Ectodermal cell (in vitro differentiated cells): ENCODE results near the gene PDK1.

ENCODE experiments used
- H3K27ac ChIP-seq: 2 replicates; pipeline ENCODE4 v1.7.0; 2013; ENCODE audit warnings: mild to moderate bottlenecking, low read depth, low read length; ENCODE audit not compliant: insufficient read depth, poor library complexity, severe bottlenecking
- H3K27me3 ChIP-seq: 2 replicates; pipeline ENCODE4 v1.7.0; 2013; ENCODE audit warnings: mild to moderate bottlenecking, low read length; ENCODE audit not compliant: insufficient read depth, control insufficient read depth, poor library complexity, severe bottlenecking
- H3K36me3 ChIP-seq: one replicate; pipeline ENCODE4 v1.7.0; 2013; ENCODE audit warnings: low read length; ENCODE audit not compliant: control insufficient read depth, insufficient read depth
- H3K4me1 ChIP-seq: one replicate; pipeline ENCODE4 v1.7.0; 2013; ENCODE audit warnings: low read length; ENCODE audit not compliant: control insufficient read depth, insufficient read depth
- H3K4me3 ChIP-seq: 2 replicates; pipeline ENCODE4 v1.7.0; 2013; ENCODE audit warnings: low read depth, low read length, control low read depth; ENCODE audit not compliant: insufficient read depth
- H3K9me3 ChIP-seq: 2 replicates; pipeline ENCODE4 v1.7.0; 2013; ENCODE audit warnings: mild to moderate bottlenecking, low read length, moderate library complexity; ENCODE audit not compliant: control insufficient read depth
- WGBS, 2 experiments: methylation state at CpG; one replicate each; pipeline ENCODE4 v1.1.7; 2013; ENCODE audit warnings: missing lambda C conversion rate in 2 of 2; 5-methylcytosine and 5-hydroxymethylcytosine counted together

The PDK1 gene

DNA sequence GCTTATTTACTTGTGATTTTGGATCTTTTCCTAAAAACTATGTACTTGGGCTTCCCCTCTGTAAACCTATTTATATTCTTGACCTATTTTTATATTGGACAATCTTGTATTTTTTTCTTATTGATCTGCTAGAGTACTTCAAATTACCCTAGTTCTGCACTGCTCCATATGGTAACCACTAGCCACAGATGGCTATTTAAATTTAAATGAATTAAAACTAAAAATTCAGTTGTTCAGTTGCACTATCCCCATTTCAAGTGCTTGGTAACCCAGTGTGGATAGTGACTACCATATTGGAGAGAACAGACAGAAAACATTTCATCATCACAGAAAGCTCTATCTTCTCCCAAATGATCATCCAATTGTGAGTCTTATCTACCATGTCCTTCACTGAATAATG is 74.3 kb downstream of the PDK1 start:
- no peak overlapping the region for H3K4me3 ChIP-seq
- no peaks in the 10 kb centered on the region for H3K4me1 ChIP-seq
- H3K36me3 ChIP-seq = no peaks in the 10 kb centered on the region
- H3K27ac ChIP-seq = no peak overlapping the region
- no peaks in the 10 kb centered on the region for H3K27me3 ChIP-seq
- no peaks in the 10 kb centered on the region for H3K9me3 ChIP-seq

GRCh38 chr2:172634477-172634876 is 78.6 kb downstream of the PDK1 start:
- H3K4me3 ChIP-seq = no peak overlapping the region
- no peaks in the 10 kb centered on the region for H3K4me1 ChIP-seq
- 86 to 96% methylated on average over 3 of the region's 3 CpGs for WGBS, 2 experiments
- H3K9me3 ChIP-seq = no peaks in the 10 kb centered on the region
- H3K27ac ChIP-seq = no peak overlapping the region
- H3K36me3 ChIP-seq = no peaks in the 10 kb centered on the region
- H3K27me3 ChIP-seq = no peaks in the 10 kb centered on the region

GRCh38 chr2:172635548-172635947 is 79.7 kb downstream of the PDK1 start:
- 82 to 85% methylated on average over 5 of the region's 5 CpGs for WGBS, 2 experiments
- Histone ChIP-seq H3K27ac (no peak overlapping the region), H3K27me3 (no peaks in the 10 kb centered on the region), H3K36me3 (no peaks in the 10 kb centered on the region), H3K4me3 (no peak overlapping the region), H3K9me3 (no peaks in the 10 kb centered on the region), H3K4me1 (no peaks in the 10 kb centered on the region)

DNA sequence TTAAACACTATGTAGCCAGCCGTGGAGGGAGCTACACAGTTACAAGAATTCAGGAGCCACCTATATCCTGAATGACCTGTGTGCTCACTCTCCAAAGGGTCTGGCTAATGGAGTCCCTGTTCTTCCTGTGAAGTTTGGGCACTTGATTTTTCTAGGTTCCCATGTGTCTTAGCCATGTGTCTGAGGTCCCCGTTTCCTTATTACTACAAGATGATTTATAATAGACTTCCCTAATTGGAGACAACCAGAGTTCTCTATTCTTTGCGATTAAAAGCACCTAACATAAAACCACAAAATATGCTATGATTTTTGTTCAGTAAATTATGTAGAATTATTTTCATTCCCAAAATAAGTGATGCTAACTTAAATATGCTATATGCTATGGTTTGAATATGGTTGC is 83.4 kb downstream of the PDK1 start:
- Histone ChIP-seq H3K4me1 (no peaks in the 10 kb centered on the region), H3K27me3 (no peaks in the 10 kb centered on the region), H3K36me3 (no peaks in the 10 kb centered on the region), H3K27ac (no peak overlapping the region), H3K4me3 (no peak overlapping the region), H3K9me3 (no peaks in the 10 kb centered on the region)
- 91 to 100% methylated on average over 2 of the region's 3 CpGs for WGBS, 2 experiments

- Histone ChIP-seq H3K36me3 (no peaks in the 10 kb centered on the region), H3K27me3 (no peaks in the 10 kb centered on the region), H3K4me3 (no peak overlapping the region), H3K27ac (no peak overlapping the region), H3K9me3 (no peaks in the 10 kb centered on the region), H3K4me1 (no peaks in the 10 kb centered on the region)
- WGBS, 2 experiments = 97 to 99% methylated on average over 2 of the region's 2 CpGs
Measured at GRCh38 chr2:172639823-172640222, 83.9 kb downstream of the PDK1 start.

DNA sequence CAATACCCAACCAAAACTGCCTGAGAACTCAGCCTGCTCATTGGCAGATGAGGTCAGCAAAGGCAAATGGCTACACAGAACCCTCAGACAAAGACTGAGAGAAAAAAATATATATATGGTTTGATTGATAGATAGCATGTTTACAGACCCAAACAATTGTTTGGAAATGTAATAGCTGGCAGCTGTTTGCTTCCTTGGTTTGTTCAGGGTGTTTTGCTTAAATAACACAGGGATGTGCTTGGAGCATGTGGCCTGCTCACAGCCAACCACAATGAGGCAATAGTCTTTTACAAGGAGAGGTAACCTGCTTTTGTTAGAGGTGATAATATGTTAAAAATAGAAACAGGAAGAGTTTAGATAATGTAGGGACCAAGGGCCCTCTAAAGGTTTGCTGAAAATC is 84.5 kb downstream of the PDK1 start:
- Histone ChIP-seq H3K27ac (no peak overlapping the region), H3K36me3 (no peaks in the 10 kb centered on the region), H3K4me1 (no peaks in the 10 kb centered on the region), H3K4me3 (no peak overlapping the region), H3K27me3 (no peaks in the 10 kb centered on the region), H3K9me3 (no peaks in the 10 kb centered on the region)

- Histone ChIP-seq H3K27me3 (no peaks in the 10 kb centered on the region), H3K4me1 (no peaks in the 10 kb centered on the region)
- 93 to 97% methylated on average over 6 of the region's 6 CpGs for WGBS, 2 experiments
Measured at GRCh38 chr2:172642301-172643020, 86.6 kb downstream of the PDK1 start.

GRCh38 chr2:172643142-172643541 is 87.3 kb downstream of the PDK1 start:
- H3K36me3 ChIP-seq = no peaks in the 10 kb centered on the region
- no peak overlapping the region for H3K4me3 ChIP-seq
- WGBS, 2 experiments = 91 to 97% methylated on average over 6 of the region's 6 CpGs
- no peaks in the 10 kb centered on the region for H3K9me3 ChIP-seq
- H3K4me1 ChIP-seq = no peaks in the 10 kb centered on the region
- H3K27me3 ChIP-seq = no peaks in the 10 kb centered on the region
- no peak overlapping the region for H3K27ac ChIP-seq

More at GRCh38 chr2:172642301-172643020, 86.6 kb downstream of the PDK1 start:
- Histone ChIP-seq H3K27ac (no peak overlapping the region), H3K36me3 (no peaks in the 10 kb centered on the region), H3K4me3 (no peak overlapping the region), H3K9me3 (no peaks in the 10 kb centered on the region)

DNA sequence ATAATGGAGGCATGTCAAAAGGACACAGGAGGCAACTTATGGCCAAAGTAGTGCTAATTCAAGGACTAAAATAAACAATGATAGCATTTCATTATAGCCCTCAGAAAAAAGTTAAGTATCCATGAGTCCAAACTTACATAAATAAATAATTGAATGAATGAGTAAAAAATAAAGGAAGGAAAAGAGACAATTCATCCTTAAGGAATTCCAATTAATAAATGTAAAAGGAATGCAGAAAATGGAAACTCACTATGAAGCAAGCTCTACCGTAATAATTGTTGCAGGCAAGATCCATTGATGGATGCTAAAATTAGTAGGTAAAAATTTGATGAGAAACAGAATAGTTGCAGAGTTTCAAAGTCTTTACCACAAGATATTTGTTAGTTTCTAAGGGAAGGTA is 91.5 kb downstream of the PDK1 start:
- Histone ChIP-seq H3K36me3 (no peaks in the 10 kb centered on the region), H3K27ac (no peak overlapping the region), H3K27me3 (no peaks in the 10 kb centered on the region), H3K4me3 (no peak overlapping the region), H3K4me1 (no peaks in the 10 kb centered on the region), H3K9me3 (no peaks in the 10 kb centered on the region)
- WGBS, 2 experiments = 82 to 97% methylated on average over 1 of the region's 1 CpG

DNA sequence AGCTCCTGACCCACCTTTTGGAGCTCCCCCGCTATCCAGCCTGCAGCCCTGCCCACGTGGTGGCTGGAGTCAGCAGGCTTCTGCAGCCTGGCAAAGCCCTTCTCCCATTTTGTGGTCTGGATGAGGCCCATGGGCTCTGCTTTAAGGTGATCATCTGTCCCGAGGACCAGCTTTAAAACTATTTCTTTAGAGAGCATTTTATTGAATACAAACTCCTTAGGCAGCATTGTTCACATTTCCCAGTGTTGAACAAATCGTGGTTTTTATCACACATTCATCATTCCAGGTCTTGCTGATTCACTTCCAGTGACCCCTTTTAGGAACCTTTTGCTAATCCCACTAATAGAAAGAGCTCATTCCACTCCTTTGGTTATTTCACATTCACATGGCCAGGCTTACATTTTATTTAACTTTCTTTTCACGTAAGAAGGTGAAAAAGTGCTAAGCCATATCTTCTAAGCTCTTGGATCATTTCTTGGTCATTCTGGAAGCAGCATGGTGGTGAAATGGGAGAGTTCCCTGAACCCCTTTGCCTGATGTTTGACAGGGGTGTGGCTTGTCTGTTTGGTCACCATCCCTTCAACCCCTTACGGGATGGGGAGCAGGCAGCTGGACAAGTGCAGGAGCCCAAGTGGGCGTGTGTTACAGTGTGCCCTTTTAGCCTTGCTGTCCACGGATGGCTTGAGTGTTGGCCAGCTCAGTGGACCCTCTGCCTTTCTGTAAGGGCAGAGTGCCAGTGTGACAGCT is 99.4 kb downstream of the PDK1 start:
- H3K9me3 ChIP-seq = no peaks in the 10 kb centered on the region
- H3K27me3 ChIP-seq = no peaks in the 10 kb centered on the region
- H3K4me3 ChIP-seq = no peak overlapping the region
- H3K27ac ChIP-seq = no peak overlapping the region
- 88 to 92% methylated on average over 8 of the region's 8 CpGs for WGBS, 2 experiments
- H3K4me1 ChIP-seq = no peaks in the 10 kb centered on the region
- no peaks in the 10 kb centered on the region for H3K36me3 ChIP-seq
